Liver (tissue), 9 donors: ENCODE results near the gene SPO11. TPM values are rescaled to one million over a fixed set of nuclear protein-coding genes. Genes with fewer than 3 reads are reported as not detected.

Source experiments
- DNase-seq: peaks from one replicate; pipeline ENCODE4 v3.0.0-alpha.2; 2017; ENCODE audit warnings: low spot score
- H3K27ac ChIP-seq, 2 donors: one replicate each; pipeline ENCODE4 v1.7.0; 2013; ENCODE audit warnings: inconsistent platforms in 2 of 2, low read length in 2 of 2, control low read depth in 1 of 2, low read depth in 1 of 2, mild to moderate bottlenecking in 1 of 2
- H3K27me3 ChIP-seq, 4 donors: one replicate each; pipeline versions ENCODE4 v1.6.1 to v1.7.0; 2013; ENCODE audit warnings: low read length in 3 of 4, inconsistent platforms in 1 of 4, mild to moderate bottlenecking in 1 of 4, moderate library complexity in 1 of 4; ENCODE audit not compliant: control insufficient read depth in 4 of 4, insufficient read depth in 4 of 4
- H3K36me3 ChIP-seq, 4 donors: one replicate each; pipeline versions ENCODE4 v1.6.1 to v1.7.0; 2013; ENCODE audit warnings: low read length in 3 of 4, mild to moderate bottlenecking in 3 of 4, low read depth in 1 of 4, moderate library complexity in 1 of 4; ENCODE audit not compliant: control insufficient read depth in 4 of 4, insufficient read depth in 3 of 4
- H3K4me1 ChIP-seq, 4 donors: one replicate each; pipeline versions ENCODE4 v1.6.1 to v1.7.0; 2013; ENCODE audit warnings: low read length in 3 of 4, mild to moderate bottlenecking in 3 of 4, moderate library complexity in 1 of 4; ENCODE audit not compliant: control insufficient read depth in 4 of 4, insufficient read depth in 4 of 4
- H3K4me3 ChIP-seq, 3 donors: one replicate each; pipeline versions ENCODE4 v1.6.1 to v1.7.0; 2013; ENCODE audit warnings: low read length in 3 of 3, control low read depth in 1 of 3, low read depth in 1 of 3, mild to moderate bottlenecking in 1 of 3
- H3K9ac ChIP-seq, 2 donors: one replicate each; pipeline ENCODE4 v1.7.0; 2013; ENCODE audit warnings: low read length in 2 of 2, mild to moderate bottlenecking in 2 of 2, moderate library complexity in 2 of 2, control low read depth in 1 of 2, low read depth in 1 of 2
- H3K9me3 ChIP-seq, 4 donors: one replicate each; pipeline versions ENCODE4 v1.6.1 to v1.7.0; 2013; ENCODE audit warnings: low read length in 3 of 4; ENCODE audit not compliant: control insufficient read depth in 4 of 4
- EGR1 ChIP-seq, 2 donors: IDR thresholded peaks; 2 replicates each; pipeline ENCODE4 v1.6.1; 2016 to 2018; ENCODE audit warnings: antibody characterized with exemption in 2 of 2, low read depth in 2 of 2
- FOXA1 ChIP-seq: IDR thresholded peaks from 2 replicates; pipeline ENCODE4 v1.6.1; 2016; ENCODE audit warnings: antibody characterized with exemption
- FOXA2 ChIP-seq: IDR thresholded peaks from 2 replicates; pipeline ENCODE4 v1.6.1; 2016; ENCODE audit warnings: antibody characterized with exemption
- GABPA ChIP-seq, 2 donors: IDR thresholded peaks in 1 of 2; conservative IDR thresholded peaks in 1 of 2; 2 replicates each; pipeline ENCODE4 v1.6.1; 2016; ENCODE audit warnings: antibody characterized with exemption in 2 of 2, mild to moderate bottlenecking in 1 of 2, moderate library complexity in 1 of 2
- HNF4A ChIP-seq, 2 donors: conservative IDR thresholded peaks; 2 replicates each; pipeline ENCODE4 v1.6.1; 2016; ENCODE audit warnings: antibody characterized with exemption in 2 of 2, mild to moderate bottlenecking in 2 of 2
- HNF4G ChIP-seq: IDR thresholded peaks from 2 replicates; pipeline ENCODE4 v1.6.1; 2016; ENCODE audit warnings: antibody characterized with exemption
- NR2F2 ChIP-seq: IDR thresholded peaks from 2 replicates; pipeline ENCODE4 v1.6.1; 2016; ENCODE audit warnings: antibody characterized with exemption
- RAD21 ChIP-seq, 2 donors: IDR thresholded peaks; 2 replicates each; pipeline ENCODE4 v1.6.1; 2016; ENCODE audit warnings: antibody characterized with exemption in 2 of 2, mild to moderate bottlenecking in 2 of 2
- RXRA ChIP-seq, 2 donors: IDR thresholded peaks; 2 replicates each; pipeline ENCODE4 v1.6.1; 2017 to 2018; ENCODE audit warnings: antibody characterized with exemption in 2 of 2, mild to moderate bottlenecking in 1 of 2
- SP1 ChIP-seq: IDR thresholded peaks from 2 replicates; pipeline ENCODE4 v1.6.1; 2018; ENCODE audit warnings: antibody characterized with exemption, mild to moderate bottlenecking
- TAF1 ChIP-seq: conservative IDR thresholded peaks from 2 replicates; pipeline ENCODE4 v1.6.1; 2016; ENCODE audit warnings: antibody characterized with exemption, mild to moderate bottlenecking
- YY1 ChIP-seq: IDR thresholded peaks from 2 replicates; pipeline ENCODE4 v1.6.1; 2016; ENCODE audit warnings: antibody characterized with exemption, mild to moderate bottlenecking
- WGBS: extraction: QIAGEN DNeasy Blood & Tissue Kit; methylation state at CpG from one replicate; pipeline ENCODE4 v1.1.7; 2013; 5-methylcytosine and 5-hydroxymethylcytosine counted together
- polyA plus RNA-seq, 2 donors: library from polyadenylated mRNA; stranded (reverse) in 1 of 2; unstranded in 1 of 2; fragments of 200-250 nt in 1 of 2; fragments of >200 nt in 1 of 2; fragmentation: Nextera tagmentation in 1 of 2; extraction: Ambion mirVana in 1 of 2; gene quantifications; one replicate each; pipeline versions ENCODE4 v1.2.1 to v1.2.3, GENCODE V29; 2013 to 2015
- total RNA-seq, 2 donors: library from RNA; depleted of rRNA; stranded (reverse); fragments of >200 nt; gene quantifications; one replicate each; pipeline ENCODE4 v1.2.3, GENCODE V29; 2014
- TF ChIP-seq, protein P1 (sequence below): IDR thresholded peaks from 2 replicates; pipeline ENCODE4 v1.6.1; 2016; ENCODE audit warnings: antibody characterized with exemption
- TF ChIP-seq, protein P2 (sequence below): IDR thresholded peaks from 2 replicates; pipeline ENCODE4 v1.6.1; 2016; ENCODE audit warnings: antibody characterized with exemption
- TF ChIP-seq, protein P3 (sequence below): IDR thresholded peaks from 2 replicates; pipeline ENCODE4 v1.6.1; 2016; ENCODE audit warnings: antibody characterized with exemption, mild to moderate bottlenecking
- TF ChIP-seq, protein P4 (sequence below): IDR thresholded peaks from 2 replicates; pipeline ENCODE4 v1.6.1; 2016; ENCODE audit warnings: antibody characterized with exemption
- TF ChIP-seq, protein P5 (sequence below): fragments of 150-350 bp; IDR thresholded peaks from 2 replicates; pipeline ENCODE4 v1.5.1; 2017; ENCODE audit warnings: improper control_type of control experiment, low read depth, low read length; ENCODE audit not compliant: missing input control
- donor health status: healthy.
- donor health status: healthy.
- donor health status: healthy.
- donor health status: healthy.
- donor health status: healthy.

The SPO11 gene
- total and polyA plus RNA-seq, 4 donors, result not detected

DNA sequence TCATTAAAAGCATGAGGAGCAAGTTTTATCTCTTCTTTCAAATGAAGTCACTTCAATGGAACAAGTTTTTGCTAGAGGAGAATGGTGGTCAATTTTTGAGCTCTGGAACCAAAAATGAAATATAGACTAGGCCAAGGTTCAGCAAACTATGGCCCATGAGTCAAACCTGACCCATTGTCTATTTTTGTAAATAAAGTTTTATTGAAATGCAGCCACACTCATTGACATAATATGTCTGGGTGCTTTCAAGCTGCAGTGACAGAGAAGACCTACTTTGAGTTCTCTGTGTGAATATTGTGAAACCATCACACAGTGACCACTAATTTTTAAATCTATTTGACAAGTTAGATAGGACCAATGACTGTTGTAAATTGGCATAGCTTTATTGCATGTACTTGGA is 34.8 kb downstream of the SPO11 start:
- TF ChIP-seq NR2F2 (no peak), RAD21 (IDR thresholded peaks at IDR 0.05) (no peak), FOXA1 (no peak), EGR1 (IDR thresholded peaks at IDR 0.05; ENCODE audit: low read depth in 2 of 2) (no peak), FOXA2 (no peak)
- TF ChIP-seq, protein P1, sequence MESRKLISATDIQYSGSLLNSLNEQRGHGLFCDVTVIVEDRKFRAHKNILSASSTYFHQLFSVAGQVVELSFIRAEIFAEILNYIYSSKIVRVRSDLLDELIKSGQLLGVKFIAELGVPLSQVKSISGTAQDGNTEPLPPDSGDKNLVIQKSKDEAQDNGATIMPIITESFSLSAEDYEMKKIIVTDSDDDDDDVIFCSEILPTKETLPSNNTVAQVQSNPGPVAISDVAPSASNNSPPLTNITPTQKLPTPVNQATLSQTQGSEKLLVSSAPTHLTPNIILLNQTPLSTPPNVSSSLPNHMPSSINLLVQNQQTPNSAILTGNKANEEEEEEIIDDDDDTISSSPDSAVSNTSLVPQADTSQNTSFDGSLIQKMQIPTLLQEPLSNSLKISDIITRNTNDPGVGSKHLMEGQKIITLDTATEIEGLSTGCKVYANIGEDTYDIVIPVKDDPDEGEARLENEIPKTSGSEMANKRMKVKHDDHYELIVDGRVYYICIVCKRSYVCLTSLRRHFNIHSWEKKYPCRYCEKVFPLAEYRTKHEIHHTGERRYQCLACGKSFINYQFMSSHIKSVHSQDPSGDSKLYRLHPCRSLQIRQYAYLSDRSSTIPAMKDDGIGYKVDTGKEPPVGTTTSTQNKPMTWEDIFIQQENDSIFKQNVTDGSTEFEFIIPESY, result no peak
- TF ChIP-seq, protein P2, sequence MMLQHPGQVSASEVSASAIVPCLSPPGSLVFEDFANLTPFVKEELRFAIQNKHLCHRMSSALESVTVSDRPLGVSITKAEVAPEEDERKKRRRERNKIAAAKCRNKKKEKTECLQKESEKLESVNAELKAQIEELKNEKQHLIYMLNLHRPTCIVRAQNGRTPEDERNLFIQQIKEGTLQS, result no peak
- TF ChIP-seq, protein P3, sequence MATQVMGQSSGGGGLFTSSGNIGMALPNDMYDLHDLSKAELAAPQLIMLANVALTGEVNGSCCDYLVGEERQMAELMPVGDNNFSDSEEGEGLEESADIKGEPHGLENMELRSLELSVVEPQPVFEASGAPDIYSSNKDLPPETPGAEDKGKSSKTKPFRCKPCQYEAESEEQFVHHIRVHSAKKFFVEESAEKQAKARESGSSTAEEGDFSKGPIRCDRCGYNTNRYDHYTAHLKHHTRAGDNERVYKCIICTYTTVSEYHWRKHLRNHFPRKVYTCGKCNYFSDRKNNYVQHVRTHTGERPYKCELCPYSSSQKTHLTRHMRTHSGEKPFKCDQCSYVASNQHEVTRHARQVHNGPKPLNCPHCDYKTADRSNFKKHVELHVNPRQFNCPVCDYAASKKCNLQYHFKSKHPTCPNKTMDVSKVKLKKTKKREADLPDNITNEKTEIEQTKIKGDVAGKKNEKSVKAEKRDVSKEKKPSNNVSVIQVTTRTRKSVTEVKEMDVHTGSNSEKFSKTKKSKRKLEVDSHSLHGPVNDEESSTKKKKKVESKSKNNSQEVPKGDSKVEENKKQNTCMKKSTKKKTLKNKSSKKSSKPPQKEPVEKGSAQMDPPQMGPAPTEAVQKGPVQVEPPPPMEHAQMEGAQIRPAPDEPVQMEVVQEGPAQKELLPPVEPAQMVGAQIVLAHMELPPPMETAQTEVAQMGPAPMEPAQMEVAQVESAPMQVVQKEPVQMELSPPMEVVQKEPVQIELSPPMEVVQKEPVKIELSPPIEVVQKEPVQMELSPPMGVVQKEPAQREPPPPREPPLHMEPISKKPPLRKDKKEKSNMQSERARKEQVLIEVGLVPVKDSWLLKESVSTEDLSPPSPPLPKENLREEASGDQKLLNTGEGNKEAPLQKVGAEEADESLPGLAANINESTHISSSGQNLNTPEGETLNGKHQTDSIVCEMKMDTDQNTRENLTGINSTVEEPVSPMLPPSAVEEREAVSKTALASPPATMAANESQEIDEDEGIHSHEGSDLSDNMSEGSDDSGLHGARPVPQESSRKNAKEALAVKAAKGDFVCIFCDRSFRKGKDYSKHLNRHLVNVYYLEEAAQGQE, result no peak
- H3K36me3 ChIP-seq, result peaks cover 7 to 62% (median 45%) of the 10 kb centered on the region in 4 donors
- H3K4me3 ChIP-seq, result no peak overlapping the region
- H3K9ac ChIP-seq, result no peak overlapping the region
- no peak overlapping the region for H3K27ac ChIP-seq
- no peaks in the 10 kb centered on the region for H3K4me1 ChIP-seq
- no peaks in the 10 kb centered on the region for H3K27me3 ChIP-seq
- DNase-seq, result no peak
- H3K9me3 ChIP-seq, result no peaks in the 10 kb centered on the region

DNA sequence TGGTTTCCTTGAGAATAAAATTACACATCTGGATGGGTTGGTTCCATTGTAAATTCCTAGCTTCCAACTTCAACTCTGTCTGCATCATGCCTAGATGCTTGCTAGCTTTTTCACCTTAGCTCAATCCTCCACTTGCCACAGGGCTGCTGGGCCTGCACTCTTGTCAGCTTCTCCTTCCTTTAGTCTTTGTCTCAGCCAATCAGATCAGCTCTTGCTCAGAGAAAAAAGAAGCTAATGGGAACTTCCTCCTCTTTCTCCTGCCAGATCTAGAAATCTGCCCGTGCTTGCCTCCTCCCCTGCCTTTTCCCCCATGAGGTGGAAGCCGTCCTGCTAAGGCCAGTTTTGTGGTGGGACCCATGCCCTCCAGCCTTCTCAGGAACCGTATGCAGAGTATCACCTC is 40.0 kb downstream of the SPO11 start:
- H3K27ac ChIP-seq, result no peak overlapping the region
- no peaks in the 10 kb centered on the region for H3K27me3 ChIP-seq
- WGBS, result 84% methylated on average over 3 of the region's 3 CpGs
- H3K9me3 ChIP-seq, result no peaks in the 10 kb centered on the region
- no peak for DNase-seq
- H3K4me3 ChIP-seq, result no peak overlapping the region
- no peak for TF ChIP-seq HNF4G
- no peak for TF ChIP-seq FOXA2
- no peak for TF ChIP-seq NR2F2
- TF ChIP-seq, protein P3, result no peak
- TF ChIP-seq, protein P1, result no peak
- TF ChIP-seq, protein P4, sequence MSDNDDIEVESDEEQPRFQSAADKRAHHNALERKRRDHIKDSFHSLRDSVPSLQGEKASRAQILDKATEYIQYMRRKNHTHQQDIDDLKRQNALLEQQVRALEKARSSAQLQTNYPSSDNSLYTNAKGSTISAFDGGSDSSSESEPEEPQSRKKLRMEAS, result no peak
- TF ChIP-seq TAF1, result no peak
- no peak for TF ChIP-seq HNF4A (conservative IDR thresholded peaks at IDR 0.05)
- no peak for TF ChIP-seq YY1
- no peak for TF ChIP-seq RXRA (IDR thresholded peaks at IDR 0.05)
- TF ChIP-seq GABPA (IDR thresholded peaks at IDR 0.05 in 1 of 2, conservative IDR thresholded peaks at IDR 0.05 in 1 of 2), result no peak
- TF ChIP-seq RAD21 (IDR thresholded peaks at IDR 0.05), result no peak
- TF ChIP-seq FOXA1, result no peak
- TF ChIP-seq EGR1 (IDR thresholded peaks at IDR 0.05; ENCODE audit: low read depth in 2 of 2), result no peak
- TF ChIP-seq, protein P2, result no peak
- TF ChIP-seq SP1, result no peak
- TF ChIP-seq, protein P5, sequence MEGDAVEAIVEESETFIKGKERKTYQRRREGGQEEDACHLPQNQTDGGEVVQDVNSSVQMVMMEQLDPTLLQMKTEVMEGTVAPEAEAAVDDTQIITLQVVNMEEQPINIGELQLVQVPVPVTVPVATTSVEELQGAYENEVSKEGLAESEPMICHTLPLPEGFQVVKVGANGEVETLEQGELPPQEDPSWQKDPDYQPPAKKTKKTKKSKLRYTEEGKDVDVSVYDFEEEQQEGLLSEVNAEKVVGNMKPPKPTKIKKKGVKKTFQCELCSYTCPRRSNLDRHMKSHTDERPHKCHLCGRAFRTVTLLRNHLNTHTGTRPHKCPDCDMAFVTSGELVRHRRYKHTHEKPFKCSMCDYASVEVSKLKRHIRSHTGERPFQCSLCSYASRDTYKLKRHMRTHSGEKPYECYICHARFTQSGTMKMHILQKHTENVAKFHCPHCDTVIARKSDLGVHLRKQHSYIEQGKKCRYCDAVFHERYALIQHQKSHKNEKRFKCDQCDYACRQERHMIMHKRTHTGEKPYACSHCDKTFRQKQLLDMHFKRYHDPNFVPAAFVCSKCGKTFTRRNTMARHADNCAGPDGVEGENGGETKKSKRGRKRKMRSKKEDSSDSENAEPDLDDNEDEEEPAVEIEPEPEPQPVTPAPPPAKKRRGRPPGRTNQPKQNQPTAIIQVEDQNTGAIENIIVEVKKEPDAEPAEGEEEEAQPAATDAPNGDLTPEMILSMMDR, result no peak
- peaks cover 0 to 4% (median under 1%) of the 10 kb centered on the region in 4 donors for H3K4me1 ChIP-seq
- H3K9ac ChIP-seq, result no peak overlapping the region
- peaks cover 16 to 93% (median 62%) of the 10 kb centered on the region in 4 donors for H3K36me3 ChIP-seq
